ENCODE data around the gene AVPR2.

Gene AVPR2

DNA sequence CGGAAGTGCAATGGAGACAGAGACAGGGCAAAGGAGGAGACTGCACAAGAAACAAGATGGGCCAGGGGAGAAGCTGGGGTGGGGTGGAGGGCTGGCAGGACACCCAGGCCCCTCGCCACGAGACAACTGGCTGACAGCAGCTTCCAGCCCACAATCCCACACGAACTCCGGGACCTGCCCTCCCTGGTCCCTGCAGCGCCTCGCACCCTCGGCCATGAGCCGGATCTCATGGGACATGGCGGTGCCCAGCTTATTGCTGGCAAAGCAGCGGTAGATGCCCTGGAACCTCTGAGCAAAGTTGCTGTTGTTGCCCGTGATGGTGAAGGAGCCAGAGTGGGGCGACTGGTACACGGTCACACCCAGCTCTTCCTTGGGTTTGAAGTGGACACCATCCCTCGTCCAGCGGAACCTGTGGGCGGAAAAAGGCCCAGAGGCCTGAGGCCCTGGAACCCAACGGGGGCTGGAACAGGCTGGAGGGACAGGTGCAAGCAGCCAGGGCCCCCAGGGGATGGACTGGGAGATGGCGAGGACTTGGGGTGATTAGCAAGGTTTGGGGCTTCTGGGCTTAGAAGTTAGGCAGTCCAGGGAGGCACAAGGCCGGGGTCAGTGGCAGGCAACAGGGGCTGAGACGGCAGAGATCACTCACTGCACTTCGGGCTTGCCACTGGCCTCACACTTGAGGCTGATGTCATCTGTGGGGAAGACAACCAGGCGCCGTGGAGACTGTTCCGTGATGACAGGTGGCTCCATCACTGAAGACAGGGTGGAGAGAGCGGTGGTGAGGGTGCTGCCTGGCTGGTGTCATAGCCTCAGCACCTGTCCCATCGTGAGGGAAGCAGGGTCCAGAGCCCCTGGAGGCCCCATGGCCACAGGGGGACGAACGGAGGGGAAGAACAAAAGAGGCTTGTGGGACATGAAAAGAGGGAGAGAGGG, 32.3 kb upstream of the AVPR2 start:
- no peak for DNase-seq

DNA sequence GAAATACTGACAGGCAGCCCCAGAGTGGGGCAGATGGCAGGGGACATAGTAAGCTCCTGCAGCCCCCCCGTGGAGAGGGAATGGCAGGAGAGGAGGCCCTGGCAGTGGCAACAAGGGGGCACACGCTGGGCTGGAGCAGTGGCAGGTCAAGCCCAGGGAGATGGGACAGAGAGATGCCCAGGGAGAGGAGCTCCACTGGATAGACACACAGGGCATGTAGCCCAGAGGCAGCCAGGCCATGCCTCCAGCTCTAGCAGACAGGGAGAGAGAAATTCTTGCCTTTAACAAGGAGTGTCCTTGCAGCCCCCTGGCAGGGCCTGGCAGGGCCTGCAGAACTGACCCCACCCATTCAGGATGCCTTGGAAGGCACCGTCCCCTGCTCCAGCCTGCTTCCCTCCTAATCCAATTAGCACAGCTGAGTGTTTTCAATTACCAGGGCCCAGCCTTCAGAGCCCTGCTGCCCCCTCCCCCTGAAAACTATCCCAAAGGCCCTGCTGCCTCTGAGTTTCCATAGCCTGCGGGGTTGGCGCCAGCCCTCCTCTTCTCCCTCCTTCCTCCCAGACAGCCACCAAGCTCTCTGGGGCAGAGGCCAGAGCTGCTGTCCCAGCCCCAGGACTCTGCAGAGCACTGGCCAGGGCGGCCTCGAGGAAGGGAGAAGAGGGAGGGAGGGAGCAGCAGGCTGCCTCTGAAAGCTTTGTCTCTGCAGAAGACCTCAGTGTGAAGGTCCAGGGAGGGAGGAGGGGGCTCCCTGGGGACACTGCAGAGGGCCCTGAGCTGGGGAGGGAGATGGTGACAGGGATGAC, 31.0 kb upstream of the AVPR2 start:
- no peak for DNase-seq

DNA sequence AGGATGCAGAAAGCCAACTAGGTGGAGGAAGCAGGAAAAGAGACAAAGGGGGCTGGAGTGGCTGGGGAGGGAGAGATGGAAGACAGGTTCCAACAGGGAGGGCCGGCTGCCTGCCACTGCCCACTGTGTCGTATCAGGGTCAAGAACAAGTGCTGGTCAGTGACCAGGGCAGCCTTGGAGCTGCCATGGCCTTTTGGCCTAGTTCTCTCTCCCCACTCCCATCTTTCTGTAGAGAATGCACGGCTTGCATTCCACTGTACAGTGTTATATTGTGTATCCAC, 30.4 kb upstream of the AVPR2 start:
- no peak for DNase-seq

DNA sequence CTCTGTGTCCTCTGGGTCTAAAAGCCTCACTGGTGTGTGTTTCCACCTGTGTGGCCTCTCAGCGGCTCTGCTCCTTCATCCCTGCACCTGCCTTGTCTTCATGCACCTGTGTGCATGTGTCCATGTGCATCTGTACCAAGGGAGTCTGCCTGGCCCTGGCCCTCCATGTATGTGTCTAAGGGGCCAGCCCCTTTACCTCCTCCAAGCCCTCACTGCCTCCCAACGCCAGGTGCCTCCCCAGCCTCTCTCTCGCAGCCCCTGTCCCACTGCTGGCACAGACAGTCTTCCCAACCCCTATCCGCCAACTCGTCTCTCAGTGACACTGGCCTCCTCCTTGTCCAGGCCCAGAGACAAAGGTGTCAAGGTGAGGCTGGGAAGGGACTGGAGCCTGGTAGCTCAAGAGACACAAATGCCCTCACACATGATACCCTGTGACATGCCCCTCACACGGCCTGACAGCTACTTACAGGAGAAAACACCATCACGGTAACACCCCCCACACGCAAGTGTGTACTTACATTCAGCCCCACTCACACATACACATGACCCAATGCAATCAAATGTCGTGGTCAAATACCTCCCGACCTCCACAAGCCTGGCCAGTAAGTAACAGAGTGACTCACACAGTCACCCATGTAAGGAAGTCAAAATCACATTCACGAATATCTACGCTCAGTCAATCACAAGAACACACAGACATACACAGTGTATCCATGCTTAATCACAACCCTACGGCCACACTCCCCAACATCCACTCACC, 29.9 kb upstream of the AVPR2 start:
- no peak for DNase-seq

DNA sequence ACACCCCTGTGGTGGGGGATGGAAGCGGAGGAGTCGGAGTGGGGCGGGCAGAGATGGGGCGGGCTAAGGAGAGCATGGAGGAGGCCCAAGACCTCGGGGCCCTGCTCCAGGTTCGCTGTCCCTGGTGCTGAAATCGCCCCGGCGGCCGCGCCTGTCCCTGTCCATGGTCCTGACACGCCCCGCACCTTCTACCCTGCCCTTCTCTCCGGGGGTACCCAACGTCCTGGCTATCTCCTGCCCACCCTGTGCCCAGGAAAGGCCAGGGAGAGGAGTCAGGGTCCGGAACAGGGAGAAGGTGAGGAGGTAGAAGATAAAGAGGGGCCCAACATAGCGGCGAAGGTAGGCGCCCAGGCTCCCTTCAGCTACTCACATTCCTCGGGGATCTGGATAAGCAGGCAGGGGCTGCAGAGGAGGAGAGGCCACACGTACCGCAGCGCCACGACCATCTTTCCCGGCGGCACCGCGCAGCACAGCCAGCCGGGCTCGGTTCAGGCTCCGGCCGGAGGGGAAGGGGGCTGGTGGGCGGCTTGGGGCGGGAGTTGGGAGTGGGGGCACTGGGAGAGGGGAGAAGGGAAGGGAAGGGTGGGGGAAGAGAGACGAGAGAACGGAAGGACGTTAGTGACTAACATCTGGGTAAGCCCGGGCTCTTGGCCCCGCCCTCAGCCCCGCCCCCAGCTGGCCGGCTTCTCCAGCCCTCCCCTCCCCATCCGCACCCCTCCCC, 28.9 kb upstream of the AVPR2 start:
- peak; percentile 14 for DNase-seq

DNA sequence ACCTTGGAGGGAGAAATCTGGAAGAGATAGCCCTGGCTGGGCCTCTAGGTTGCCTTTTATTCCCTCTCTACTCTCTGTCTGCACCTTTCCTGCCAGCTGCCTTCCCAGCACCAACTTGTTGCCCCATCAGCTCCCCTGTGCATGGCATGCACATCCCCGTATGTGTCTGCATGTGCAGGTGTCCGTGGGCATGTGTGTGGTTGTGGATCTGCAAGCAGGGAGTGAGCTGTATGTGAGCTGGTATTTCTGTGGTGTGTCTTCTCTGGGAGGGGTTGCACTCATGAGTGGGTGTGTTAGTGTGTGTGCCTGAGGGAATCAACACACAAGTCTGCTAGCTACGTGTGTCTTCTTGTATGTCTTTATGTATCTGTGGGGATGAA, 28.4 kb upstream of the AVPR2 start:
- DNase-seq: no peak

DNA sequence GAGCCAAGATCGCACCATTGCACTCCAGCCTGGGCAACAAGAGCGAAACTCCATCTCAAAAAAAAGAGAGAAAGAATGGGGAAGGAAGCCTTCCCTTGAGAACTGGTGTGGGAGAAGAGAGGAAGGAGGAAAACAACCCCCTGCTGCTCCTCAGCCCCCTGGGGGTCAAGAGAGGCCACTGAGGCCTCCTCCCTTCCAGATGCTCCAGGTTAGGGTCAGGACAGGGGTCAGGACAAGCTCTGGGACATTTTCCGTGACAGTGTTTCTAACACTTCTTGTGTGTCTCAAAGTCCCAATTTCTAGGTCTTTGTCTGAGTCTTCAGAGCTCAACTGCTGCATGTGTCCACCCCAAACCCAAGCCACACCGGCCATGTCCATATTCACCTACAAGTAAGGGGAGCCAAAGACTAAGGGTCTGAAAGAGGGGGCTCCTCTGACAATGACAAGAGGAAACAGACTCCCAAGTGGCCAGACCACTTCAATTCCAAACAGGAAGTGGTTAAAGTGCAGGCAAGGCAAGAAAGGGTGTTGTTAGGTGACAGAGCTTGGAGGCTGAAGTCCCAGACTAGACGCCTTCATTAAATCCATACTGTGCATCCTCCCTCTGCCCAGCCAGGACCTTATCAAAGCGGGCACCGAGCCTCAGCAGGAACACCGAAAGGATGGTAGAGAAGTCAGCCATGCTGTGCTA, 26.8 kb upstream of the AVPR2 start:
- DNase-seq: no peak

DNA sequence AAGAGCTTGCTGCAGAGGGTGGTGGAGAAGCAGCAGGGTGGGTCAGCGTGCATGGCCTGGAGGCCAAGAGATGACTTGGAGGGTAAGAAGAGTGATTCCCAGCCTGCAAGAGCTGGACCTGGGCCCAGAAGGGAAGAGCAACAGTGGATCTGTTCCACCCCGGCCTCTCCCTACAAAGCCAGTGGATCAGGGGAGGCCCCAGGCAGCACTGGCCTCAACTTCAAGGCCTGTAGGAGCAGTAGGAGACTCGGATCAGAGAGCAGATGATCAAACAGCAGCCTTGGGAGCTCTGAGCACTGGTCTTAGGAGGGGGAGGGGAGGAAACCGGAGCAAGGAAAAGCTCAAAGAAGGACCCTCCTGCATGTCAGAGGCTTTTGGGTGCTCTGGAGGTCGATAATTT, 26.1 kb upstream of the AVPR2 start:
- no peak for DNase-seq

DNA sequence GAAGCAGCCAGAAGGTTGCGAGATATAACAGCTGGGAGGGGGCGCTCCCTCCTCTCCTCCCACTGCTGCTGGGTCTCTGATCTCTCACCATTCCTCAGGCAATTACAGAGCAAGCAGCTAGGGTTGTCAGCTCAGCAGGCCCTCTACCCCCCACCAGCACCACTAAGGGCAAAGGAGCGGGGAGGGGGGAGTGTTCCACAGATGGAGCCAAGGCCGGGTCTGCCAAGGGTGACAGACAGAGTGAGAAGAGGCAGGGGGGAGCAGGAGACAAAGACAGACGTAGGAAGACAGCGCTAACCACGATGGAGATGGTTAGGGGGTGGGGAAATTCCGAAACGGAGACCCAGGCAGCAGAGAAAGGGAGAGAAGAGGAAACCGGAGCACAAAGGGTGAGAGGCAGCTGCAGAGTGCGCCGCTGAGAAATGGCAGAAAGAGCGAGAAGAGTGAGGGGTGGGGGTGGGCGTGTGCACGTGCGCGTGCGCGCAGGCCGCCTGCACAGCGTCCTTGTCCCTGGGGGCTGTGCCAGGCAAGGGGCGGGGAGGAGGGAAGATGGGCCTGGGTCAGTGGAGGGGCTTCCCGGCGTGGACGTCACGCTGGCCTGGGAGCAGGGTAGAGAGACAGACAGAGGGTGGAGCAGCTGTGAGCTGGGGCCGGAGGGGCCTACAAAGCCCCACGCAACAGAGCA, 25.4 kb upstream of the AVPR2 start:
- DNase-seq: no peak

DNA sequence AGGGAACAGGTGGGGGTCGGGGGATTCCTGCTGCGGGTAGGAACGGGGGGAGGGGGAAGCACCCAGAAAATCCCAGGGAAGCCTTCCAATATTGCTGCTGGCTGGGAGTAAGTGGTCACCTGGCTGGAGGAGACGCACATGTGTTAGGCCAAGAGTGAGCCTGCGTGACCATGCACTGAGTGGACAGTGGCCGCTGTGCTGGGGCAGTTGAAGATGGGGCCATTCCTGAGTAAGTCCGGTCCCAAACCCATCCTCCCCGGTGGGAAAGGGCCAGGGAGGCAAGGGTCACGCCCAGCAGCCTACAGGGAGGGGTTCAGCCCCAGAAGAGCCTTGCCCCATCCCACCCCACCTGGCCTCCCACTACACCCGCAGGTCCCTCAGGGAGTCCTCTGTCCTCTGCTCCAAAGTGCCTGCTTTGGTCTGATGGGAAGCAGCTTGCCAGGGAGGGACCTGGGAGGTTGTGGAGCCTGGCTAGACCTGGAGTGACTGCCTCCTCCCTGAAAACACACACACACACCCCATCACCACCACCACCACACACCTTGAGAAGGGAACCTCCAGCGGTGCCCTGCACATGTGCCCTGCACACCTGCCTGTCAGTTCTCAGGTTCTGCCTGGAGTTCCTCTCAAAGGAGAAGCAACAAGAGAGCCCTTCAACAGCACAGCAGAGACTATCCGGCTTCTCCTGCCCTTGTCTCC, 24.6 kb upstream of the AVPR2 start:
- DNase-seq: no peak

DNA sequence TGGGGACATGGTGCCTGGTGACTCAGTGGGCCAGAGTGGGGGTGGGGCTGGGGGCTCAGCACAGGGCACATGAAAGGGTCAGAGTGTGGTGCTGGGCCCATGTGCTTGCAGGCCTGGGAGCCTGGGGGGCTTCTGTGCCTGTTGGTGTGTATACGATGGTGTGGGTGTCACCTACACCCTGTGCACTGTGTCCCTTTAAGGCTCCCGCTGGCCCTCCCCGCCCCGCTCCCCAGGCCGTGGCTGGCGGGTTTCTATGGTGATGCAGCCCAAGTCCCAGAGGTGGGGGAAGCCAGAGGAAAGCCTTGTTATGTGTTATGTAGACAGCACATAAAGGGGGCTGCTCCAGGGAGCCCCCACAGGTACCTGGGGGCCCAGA, 24.0 kb upstream of the AVPR2 start:
- DNase-seq: no peak

DNA sequence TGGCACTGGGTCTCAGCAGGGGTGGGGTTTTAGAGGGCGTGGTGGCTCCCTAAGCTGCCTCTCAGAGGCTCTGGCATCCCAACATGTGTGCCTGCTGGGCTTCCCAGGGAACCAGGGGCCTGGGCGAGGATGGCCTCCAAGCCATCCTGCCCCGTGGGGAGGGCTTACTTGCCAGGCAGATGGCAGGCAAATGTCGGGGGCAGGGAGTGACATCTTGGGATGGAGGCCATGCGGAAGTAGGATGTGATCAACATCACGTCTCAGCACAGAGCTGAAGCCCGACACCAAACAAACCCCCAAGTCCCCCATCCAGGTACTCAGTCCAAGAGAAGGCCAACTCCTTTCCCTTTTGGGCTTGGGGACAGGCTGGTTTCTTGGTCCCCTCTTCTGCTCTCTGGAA, 23.2 kb upstream of the AVPR2 start:
- no peak for DNase-seq

DNA sequence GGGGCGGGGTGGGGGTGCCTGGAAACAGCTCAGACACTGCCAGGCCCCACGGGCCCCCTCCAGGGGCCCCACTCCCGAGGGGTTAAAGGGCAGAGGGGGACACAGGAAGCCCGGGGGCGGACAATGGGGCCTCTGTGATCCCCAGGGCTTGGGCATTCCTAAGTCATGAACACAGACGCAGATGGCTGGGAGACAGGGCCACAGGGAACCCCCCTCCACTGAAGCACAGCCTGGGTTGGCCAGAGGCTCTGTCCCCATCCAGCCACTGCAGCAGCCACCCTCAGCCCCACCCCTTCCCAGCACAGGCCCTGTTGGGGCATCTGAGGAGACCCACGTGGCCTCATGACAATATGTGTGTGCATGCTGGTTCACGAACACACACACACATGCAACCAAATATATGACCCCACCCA, 22.4 kb upstream of the AVPR2 start:
- no peak for DNase-seq

DNA sequence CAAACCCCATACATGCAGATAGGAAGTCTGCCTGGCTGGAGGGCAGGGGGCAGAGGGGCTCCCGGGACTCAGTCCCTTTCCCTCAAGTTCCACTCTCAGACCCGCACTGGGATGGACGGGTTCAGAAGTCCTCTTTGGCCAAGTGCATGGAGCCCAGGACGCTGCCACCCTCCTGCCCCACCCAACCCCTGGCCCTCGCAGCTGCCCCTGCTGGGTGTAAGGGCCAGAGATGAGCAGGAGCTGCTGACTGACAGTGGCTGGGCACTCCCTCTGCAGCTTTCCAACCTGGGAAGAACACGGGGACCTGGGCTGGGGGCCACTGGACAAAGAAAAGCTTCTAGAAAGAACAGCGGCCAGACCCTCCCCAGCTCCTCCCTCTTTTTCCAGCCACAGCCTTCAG, 21.9 kb upstream of the AVPR2 start:
- DNase-seq: no peak

DNA sequence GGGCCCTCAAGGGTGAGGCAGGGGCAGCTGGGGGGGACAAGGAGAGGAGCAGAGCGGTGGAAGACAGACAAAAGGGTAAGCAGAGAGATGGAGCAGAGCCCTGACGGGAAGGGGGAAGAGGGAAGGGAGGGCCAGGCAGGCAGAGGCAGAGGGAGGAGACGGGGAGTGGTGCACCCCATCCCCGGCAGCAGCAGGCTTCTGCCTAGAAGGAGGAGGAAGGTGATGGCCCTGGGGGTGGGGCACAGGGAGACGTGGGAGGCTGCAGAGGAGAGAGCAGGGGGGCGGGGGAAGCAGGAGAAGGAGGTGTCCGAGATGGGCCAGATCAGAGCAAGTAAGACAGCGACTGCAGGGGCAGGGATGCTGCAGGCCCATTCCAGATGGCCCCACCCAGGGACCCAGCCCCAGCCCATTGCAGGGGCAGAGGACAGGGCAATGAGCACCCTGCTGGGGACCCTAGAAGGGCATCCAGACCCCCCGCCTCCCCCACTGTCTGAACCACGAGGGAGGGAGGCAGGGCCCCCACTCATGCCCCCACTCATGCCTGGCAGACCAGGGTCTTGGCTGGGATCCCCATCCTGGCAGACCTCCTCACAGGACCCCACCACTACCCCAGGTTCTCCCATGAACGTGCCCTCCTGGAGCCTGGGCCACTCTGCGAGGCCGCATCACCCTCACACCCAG, 21.2 kb upstream of the AVPR2 start:
- DNase-seq: no peak

DNA sequence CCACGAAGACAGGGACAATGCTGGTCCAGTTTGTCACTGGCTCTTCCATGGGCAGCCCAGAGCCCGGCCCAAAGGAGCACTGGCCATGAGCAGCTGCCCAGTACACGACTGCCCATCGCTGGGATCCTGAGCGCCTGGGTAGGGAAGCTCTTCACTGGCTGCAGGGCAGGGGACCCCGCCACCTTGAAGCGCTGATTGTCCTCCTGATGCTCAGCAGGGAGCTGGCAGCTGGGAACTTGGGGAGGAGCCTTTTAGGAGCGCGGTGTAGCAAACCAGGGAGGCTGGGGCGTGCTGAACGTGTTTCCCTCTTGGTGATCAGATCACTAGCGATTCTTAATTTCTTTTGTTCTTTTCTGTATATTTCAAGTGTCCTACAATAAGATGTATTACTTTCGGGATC, 20.3 kb upstream of the AVPR2 start:
- DNase-seq: no peak

DNA sequence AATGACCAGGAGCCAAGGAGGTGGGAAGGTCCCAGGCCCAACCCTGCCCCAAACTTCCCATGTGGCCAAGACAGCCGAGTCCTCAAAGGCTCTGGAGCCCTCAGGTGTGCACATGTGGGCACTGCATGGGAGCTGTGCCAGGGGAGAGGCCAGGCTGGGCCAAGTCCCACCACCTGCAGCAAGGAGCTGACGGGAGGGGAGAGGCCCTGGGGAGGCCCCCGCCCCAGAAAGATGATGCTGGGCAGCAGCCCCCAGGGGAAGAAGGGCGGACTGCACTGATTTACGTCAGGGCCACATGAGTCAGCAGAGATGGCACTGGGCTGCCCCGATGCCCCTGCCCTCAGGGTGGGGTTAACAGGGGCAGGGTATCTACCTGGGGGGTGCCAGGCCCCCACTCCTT, 19.9 kb upstream of the AVPR2 start:
- DNase-seq: no peak

DNA sequence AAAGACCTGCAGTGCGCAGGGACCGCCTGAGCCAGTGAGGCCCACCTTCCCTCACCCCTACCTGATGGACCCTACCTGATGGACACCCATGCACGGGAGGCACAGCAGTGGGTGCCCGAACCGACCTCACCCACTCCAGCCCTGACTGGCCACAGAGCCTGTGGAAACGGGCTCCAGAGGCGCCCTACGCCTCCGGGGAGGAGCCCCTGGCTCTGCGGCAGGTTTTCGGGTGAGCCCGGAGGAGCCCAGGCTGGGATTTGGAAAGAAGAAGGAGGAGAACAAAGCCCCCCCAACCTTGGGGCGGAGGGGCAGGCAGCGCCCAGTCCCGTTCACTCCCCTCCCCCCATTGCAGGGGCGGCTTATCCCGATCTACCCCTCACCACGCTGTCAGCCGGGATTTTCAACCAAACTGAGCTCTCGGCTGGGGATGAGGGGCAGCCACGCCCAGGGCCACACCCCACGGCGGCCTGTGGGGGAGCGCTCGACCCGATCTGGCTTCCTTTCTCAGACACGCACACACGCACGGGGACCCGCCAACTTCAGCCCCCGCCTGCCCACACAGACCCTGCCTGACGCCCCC, 19.2 kb upstream of the AVPR2 start:
- DNase-seq: no peak

DNA sequence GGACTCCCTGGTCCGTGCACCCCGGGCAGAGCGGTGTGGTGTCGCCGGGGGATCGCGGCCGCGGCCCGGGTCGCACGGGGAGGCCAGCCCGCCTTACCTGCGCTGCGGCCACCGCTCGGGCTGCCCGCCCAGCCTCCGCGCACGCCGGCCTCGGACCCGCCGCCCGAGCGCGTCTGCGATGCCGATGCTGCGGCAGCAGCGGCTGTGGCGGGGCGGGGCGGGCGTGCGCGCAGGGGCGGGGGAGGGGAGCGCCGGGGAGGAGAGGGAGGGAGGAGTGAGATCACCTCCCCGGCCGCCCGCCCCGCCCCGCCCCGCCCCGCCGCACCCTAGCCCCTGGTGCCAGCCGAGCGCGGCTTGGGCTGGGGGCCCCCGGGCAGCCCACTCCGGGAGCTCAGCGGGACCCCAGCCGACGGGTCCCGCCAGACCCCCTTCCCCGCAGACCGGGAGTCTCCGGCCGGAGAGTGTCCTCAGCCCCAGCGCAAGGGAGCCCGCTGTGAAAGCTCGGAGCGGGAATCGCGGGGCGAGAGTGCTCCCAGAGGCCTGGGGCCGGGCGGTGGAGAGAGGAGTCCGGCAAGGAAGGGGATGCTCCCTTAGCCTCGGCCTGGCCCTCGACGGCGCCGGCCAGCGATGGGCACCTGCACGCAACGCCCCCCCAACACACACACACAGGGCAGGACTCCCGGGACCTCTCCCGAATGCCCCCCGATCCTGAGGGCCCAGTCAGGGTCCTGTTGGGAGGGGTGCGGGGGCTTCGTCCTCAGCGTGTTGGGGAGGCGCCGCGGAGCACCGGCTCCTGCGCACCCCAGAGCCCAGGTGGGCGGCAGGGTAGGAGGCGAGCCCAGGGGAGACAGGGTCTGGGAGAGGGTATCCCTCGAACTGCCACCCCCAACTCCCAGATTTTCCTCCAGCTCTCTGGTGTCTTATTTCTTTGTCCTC, 18.2 kb upstream of the AVPR2 start, which contains the start of gene L1CAM:
Gene L1CAM (minus strand): TSS at position 206 of the 936 bp plus-strand sequence. CDS start 10,337 bp downstream, outside the sequence.
- no peak for DNase-seq
